Stomach (tissue), 4 donors: ENCODE measurements around the gene A4GALT.

Source experiments
- CTCF ChIP-seq, 7 experiments: fragments of 450-650 bp in 4 of 7; fragments of 200-600 bp in 3 of 7; sonication (generic) in 3 of 7; IDR thresholded peaks; one replicate each; pipeline ENCODE4 v1.5.1; 2016 to 2019; ENCODE audit warnings: antibody characterized with exemption in 7 of 7, control low read depth in 2 of 7, mild to moderate bottlenecking in 1 of 7
- EP300 ChIP-seq: sonication (generic); formaldehyde crosslinking; IDR thresholded peaks from one replicate; pipeline ENCODE4 v1.6.1; 2017; ENCODE audit warnings: antibody characterized with exemption
- POLR2A ChIP-seq, 4 donors: fragments of 450-650 bp; IDR thresholded peaks; one replicate each; pipeline ENCODE4 v1.6.1; 2016; ENCODE audit warnings: antibody characterized with exemption in 4 of 4, control low read depth in 2 of 4, mild to moderate bottlenecking in 1 of 4, moderate library complexity in 1 of 4

- TF ChIP-seq EP300 (no peak), CTCF (IDR thresholded peaks at IDR 0.05) (no peak), POLR2A (IDR thresholded peaks at IDR 0.05) (no peak)
These were observed 20.7 kb downstream of the A4GALT start for GRCh38 chr22:42699976-42700352.
